NT2/D1 (cell line): Measurements from ENCODE around the gene OPA3.

Experiments
- SUZ12 ChIP-seq: IDR thresholded peaks from 2 replicates; pipeline ENCODE4 v1.6.1; 2011; ENCODE audit not compliant: insufficient read length, insufficient read depth; ENCODE audit errors: extremely low read depth
- ZNF274 ChIP-seq: IDR thresholded peaks from 2 replicates; pipeline ENCODE4 v1.6.1; 2011; ENCODE audit warnings: mild to moderate bottlenecking, low read depth, low read length

GRCh38 chr19:45585158-45585577, 566 bp upstream of the OPA3 start:
- TF ChIP-seq SUZ12 (no peak), ZNF274 (no peak)
